AG08395 (cell line): Measurements from ENCODE around the gene COG3.
A peak's percentile ranks its signal among the peaks of the same experiment; 100 is the strongest.

Experiments used
- DNase-seq: peaks from one replicate; pipeline ENCODE4 v3.0.0; 2012; ENCODE audit warnings: mixed read lengths, low spot score

Gene COG3

DNA sequence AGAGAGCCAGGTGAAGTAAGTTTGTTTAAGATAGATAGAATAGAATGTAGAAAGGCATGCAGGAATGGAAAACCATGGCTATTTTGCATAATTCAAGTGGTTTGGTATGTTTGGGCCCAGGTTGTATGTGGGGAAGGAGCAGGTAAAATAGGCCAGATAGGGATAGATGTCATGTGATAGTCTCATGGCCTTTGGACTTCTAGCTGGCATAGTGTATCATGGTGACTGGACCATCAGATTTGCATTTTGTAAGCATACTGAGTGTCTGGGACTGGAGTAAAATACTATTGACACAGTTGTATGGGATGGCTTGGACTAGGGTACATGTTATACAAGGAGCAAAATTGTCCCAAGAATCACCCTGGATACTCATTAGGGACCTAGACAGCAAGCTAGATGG, 38.9 kb downstream of the COG3 start:
- DNase-seq, result no peak

GRCh38 chr13:45506811-45507210, 42.1 kb downstream of the COG3 start:
- DNase-seq, result no peak

GRCh38 chr13:45508776-45509175, 44.0 kb downstream of the COG3 start:
- DNase-seq, result no peak

DNA sequence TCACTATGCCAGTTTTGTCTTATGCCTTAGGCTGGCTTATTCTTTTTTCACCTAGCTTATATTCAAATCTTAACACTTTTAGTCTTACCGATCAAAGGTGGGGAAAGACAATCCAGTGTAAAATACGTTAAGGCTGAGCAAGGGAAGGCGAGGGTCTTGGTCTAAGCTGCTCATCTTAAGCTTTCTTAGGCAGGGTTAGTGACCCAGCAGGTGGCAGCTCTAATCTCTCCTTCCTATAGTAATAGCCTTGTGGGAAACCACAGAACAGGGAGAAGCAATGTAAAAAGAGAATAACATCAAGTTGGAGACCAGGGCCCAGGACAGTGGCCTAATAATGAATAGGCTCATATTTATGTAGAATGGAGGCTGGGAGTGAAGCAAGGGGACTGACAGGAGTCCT, 45.9 kb downstream of the COG3 start:
- no peak for DNase-seq

GRCh38 chr13:45511310-45512097, 46.8 kb downstream of the COG3 start:
- peak; percentile 75 for DNase-seq

DNA sequence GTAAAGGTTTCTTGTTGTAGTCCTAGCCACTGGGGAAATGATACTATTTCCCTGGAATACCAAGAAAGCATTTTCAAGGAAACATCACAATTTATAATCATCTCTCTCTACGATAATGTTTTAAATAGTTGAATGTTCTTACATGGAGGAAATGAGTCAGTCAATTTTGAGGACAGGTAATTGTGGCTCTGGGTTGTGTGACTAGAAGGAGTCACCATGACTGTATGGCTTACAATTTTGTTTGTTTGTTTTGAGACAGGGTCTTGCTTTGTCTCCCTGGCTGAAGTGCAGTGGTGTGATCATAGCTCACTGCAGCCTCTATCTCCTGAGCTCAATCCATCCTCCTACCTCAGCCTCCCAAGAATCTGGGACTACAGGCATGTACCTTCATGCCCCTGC, 47.4 kb downstream of the COG3 start:
- DNase-seq, result no peak

- no peak for DNase-seq
Measured at GRCh38 chr13:45516757-45517156, 52.0 kb downstream of the COG3 start.

DNA sequence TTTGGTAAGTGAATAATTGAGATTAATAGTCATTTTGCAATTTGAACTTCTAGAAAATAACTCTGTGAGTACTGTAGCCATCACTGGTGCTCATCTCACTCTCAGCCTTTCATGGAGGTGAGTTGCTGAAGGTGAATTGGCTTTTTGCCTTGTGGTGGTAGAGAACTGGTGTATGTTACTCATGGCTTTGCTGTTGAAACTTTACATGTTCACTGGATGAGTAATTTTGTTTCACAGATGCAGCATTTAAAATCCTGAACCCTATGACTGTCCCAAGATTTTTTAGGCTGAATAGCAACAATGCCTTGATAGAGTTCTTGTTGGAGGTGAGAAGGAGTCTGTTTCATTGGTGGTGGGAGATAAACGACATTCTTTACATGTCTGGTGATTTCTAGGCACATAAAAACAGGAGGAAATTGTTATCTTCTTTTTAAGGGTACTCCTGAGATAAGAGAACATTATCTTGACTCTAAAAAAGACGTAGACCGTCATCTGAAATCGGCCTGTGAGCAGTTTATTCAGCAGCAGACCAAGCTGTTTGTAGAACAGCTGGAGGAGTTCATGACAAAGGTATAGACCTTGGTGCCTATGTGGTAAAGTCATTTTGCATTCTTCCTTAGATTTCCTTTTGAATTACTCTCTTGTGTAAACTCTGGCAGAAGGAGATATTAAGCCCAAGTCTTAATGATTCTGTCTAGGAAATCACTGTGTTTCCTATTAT, 53.9 kb downstream of the COG3 start:
- DNase-seq, result peak; percentile 19

- DNase-seq, result no peak
Measured at GRCh38 chr13:45519493-45519892, 54.8 kb downstream of the COG3 start.

DNA sequence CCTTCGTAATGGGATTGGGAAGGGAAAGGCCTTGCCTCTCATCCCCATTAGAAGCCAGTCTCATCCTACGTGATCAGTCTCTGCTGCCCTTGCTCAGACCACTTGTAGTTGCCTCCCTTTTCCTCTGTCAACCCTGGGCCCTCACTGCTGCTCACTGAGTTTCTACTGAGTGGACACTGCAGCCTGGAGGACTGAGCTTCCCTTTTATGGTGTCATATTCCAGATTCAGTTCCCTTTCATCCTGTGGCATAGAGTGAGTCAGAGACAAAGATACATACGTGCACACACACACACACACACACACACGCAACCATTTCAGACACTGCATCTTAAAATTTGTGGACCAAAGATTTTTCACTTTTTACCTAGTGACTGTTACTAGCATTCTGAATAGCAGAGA, 56.6 kb downstream of the COG3 start:
- DNase-seq, result peak; percentile 13

DNA sequence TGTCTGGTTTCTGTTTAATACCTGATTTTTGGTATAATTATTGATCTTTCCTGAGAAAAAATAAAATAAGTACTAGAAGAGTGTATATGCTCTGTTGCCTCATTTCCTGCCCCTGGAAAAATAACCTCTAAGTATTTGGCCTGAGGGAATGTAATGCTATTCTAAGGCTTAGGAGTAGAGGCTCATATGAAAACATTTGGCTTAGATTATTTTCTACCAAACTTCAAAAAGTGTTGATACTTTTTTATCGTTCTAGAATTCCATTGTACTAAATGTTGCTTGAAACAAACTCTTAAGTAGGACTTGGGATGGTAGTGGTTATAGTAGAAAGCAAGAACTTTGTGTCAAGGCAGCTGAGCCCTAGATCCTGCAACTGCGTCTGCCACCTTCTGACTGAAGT, 57.8 kb downstream of the COG3 start:
- peak; percentile 38 for DNase-seq

DNA sequence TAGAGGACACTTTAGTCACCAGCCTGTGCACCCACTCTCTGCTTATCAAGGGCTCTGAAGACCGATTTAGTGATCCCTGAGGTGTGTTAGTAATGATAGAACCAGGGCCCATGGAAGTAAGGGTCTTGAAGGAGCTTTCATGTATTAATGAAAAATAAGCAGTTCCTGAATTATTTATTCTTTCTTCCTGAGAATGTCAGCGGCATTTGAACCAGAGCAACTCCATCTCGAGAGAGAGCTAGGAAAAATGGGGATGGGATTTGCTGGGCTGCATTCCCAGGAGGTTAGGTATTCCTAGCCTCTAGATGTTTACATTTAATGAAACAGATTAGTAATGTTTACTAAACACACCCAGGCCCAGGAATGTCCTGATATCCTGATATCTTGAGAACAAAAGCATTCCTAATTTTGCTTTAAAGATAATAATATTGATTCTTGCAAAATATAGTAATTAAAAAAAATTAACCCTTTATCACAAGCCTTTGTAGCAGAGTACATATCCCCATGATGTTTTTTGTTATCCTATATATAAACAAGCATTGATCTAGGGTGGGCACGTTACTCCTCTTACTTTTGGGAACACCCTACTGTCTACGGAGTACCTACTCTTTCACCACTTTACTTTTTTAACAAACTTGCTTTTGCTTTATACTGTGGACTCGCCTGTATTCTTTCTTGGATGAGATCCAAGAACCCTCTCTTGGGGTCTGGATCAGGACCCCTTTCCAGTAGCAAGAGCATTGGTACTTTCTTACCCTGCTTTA, 63.1 kb downstream of the COG3 start:
- no peak for DNase-seq

DNA sequence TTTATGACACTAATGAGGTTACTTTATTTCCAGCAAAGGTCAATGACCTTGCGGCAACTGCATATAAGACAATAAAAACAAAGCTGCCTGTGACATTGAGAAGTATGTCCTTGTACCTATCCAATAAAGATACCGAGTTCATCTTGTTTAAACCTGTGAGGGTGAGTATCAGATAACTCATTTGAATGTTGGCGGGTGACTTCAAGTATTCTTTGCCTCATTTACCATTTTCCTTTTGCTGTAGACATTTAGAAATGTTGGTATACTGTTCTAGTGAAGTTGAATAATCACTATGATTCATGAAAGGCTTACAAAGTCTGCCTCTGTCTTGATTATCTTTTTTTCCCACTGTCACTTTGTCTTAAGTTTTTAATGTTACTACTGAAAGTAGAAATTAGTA, 65.0 kb downstream of the COG3 start:
- no peak for DNase-seq

- DNase-seq, result no peak
Measured at GRCh38 chr13:45534604-45535003, 69.9 kb downstream of the COG3 start.

- DNase-seq, result no peak
Measured at GRCh38 chr13:45536224-45536623, 71.5 kb downstream of the COG3 start.

DNA sequence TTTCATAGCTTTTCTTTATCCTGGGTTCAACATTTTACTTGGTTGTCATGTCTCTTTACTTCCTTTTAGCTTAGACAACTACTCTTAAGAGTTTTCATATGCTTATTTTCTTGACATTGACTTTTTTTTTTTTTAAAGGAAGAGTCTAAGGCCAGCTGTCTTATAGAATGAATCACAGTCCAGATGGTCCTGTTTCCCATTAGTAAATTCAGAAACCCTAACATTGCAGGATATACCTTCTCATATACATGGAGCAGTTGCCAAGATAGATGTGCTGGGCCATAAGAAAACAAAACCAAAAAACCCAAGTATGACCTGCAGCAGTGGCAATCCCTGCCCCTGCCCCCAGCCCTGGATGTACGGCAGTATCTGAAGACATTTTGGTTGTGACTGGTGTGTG, 72.8 kb downstream of the COG3 start:
- no peak for DNase-seq

- DNase-seq, result no peak
Measured at GRCh38 chr13:45538382-45538781, 73.6 kb downstream of the COG3 start.

DNA sequence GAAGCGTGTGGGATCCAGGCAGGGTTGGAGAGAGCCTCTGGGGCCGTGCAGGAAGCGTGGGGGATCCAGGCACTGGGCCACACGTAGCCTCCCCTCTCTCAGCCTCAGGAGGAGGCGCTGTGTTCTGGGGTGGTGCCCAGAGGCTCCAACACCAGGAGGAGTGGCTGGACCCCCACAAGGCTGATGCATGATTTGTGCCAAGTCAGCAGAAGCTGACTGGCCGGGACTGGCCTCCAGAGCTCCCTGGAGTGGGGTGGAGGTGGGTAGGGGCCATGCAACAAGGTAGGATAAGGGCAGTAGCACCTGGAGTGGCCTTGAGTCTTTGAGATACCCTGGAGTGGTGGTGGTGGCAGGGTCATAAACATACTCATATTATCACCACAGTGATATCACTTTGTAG, 75.5 kb downstream of the COG3 start:
- no peak for DNase-seq

DNA sequence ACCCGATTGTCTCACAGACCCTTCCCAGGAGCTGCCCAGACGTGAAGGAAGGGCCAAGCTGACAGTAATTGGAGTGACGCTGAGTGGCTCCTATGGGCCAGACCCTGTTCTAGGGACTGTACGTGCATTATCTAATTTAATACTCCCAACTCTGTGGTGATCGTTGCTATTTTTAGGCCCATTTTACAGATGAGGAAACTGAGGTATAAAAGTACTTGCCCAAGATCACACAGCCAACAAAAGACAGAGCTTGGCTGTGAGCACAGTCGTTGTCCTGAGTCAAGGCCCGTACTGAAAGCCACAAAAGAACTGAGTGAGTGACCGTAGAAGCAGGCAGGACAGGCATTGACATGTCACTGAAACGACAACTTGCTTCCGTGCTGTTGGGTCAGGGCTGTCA, 76.1 kb downstream of the COG3 start:
- no peak for DNase-seq

DNA sequence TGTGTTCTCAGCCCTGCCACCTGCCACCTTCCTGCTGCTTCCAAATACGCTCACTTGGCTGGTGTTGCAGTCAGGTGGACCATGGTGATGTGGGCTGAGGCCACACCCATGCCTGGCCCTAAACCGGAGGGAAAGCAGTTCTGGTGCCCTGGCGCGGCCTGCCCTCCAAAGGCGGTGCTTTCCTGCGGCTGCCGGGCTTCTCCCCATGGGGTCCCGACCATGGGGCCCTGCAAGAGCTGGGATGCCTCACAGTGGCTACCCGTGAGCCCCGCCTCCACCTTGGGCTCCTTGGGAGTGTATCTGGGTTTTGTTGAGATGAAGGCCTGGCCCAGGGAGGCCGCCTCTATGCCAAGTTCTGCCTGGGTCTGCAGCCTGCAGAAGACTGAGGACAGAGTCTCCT, 77.1 kb downstream of the COG3 start:
- no peak for DNase-seq

DNA sequence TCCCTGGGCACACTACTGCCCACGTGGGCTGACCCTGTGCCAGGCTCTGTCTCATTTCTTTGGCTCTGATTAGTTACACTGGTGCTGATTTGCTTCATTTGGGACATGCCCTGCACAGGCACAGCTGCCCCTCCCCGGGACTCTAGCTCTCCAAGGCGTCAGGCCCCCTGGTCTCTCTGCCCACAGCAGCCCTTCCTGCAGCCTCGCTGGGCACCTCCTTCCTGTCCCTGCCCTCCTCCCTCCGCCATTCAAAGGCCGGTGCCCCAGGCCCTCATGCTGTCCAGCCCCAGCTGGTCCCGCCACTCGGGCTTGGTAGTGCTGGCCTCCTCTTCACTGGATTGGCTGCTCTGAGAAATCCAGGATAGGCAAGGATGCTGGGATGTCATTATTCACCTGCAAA, 77.7 kb downstream of the COG3 start:
- DNase-seq, result no peak

DNA sequence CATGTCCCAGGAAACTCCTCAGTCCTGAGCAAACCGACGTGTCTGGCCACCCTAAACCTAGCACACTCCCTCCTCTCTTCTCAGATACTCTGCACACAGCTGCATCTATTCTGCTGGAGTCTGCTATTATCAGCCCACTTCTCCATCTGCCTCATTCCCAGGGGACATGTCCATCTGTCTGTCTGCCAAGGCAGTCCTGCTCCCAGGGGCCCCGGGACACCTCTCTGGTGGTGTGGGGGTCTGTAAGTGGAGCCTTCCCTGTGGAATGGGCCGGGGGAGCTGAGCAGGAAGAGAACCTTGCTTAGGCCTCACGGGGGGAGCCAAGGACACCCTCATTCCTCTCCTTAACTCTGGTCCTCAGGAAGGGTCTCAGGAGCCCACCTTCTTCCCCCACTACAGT, 78.1 kb downstream of the COG3 start:
- DNase-seq, result no peak

- no peak for DNase-seq
Measured at GRCh38 chr13:45544520-45544919, 79.8 kb downstream of the COG3 start.
